HL-60/S4 (cell line): ENCODE measurements around the gene AHCTF1.

Experiments used
- in situ Hi-C: fragments of 300-500 bp; cut with MboI; formaldehyde crosslinking; loops from 2 replicates; pipeline ENCODE4 v1.14.3; 2022; ENCODE audit warnings: low sequenced_read_pairs

AHCTF1 gene

DNA sequence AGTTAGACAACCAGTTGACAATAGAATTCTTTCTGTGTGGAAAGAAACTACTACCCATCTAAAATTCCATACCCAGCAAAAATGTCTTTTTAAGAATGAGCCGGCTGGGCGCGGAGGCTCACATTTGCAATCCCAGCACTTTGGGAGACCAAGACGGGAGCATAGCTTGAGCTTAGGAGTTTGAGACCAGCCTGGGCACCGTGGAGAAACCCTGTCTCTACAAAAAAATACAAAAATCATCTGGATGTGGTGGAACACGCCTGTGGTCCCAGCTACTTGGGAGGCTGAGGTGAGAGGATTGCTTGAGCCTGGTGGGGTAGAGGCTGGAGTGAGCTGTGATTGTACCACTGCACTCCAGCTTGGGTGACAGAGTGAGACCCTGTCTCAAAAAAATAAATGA, 128.4 kb downstream of the AHCTF1 start:
- in situ Hi-C loops = no loop called here

DNA sequence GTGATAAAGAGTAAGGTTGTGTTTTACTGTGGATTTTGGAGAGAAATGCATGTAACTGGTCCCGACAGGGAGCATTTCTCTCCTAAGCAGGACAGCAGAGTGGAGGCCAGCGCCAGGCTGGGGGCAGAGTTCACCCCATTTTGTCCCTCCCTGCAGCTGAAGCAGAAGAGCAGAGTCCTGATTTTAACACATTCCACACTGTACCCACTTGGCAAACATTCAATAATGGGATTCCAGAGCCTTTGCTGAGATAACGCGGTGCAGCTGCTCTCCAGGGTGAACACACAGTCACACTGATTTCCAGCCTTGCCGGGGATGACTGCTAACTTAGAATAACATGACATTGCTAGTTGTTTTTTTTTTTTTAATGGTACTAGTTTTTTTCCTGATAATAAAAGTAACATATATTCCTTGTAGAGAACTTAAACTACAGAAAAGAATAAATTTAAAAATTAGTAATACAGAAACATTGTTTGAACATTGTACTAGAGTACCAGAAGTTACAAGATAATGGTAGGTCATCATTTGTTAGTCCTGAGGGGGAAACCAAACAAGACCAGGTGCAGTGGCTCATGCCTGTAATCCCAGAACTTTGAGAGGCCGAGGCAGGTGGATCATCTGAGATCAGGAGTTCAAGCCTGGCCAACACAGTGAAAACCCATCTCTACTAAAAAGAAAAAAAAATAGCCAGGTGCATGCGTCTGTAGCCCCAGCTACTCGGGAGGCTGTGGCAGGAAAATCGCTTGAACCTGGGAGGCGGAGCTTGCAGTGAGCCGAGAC, 130.3 kb downstream of the AHCTF1 start:
- in situ Hi-C loops = no loop called here

- in situ Hi-C loops = no loop called here
Measured at GRCh38 chr1:246800756-246801155, 131.0 kb downstream of the AHCTF1 start.

DNA sequence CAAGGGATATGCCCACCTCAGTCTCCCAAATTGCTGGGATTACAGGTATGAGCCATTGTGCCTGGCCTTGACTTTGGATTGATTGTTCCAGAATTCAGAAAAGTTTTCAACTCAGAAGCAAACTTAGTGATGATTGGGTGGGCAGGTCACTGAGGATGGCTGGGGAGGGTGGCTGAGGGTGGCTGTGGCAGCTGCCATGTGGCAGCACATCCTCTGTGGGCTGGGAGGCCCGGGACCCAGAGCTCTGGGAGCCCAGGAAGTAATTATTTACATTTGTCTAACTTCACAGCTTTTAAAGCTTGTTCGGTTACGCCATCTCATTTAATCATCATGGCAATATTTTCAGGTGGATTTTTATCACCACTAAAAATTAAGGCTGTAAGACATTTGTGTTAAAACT, 131.4 kb downstream of the AHCTF1 start:
- in situ Hi-C loops = no loop called here

DNA sequence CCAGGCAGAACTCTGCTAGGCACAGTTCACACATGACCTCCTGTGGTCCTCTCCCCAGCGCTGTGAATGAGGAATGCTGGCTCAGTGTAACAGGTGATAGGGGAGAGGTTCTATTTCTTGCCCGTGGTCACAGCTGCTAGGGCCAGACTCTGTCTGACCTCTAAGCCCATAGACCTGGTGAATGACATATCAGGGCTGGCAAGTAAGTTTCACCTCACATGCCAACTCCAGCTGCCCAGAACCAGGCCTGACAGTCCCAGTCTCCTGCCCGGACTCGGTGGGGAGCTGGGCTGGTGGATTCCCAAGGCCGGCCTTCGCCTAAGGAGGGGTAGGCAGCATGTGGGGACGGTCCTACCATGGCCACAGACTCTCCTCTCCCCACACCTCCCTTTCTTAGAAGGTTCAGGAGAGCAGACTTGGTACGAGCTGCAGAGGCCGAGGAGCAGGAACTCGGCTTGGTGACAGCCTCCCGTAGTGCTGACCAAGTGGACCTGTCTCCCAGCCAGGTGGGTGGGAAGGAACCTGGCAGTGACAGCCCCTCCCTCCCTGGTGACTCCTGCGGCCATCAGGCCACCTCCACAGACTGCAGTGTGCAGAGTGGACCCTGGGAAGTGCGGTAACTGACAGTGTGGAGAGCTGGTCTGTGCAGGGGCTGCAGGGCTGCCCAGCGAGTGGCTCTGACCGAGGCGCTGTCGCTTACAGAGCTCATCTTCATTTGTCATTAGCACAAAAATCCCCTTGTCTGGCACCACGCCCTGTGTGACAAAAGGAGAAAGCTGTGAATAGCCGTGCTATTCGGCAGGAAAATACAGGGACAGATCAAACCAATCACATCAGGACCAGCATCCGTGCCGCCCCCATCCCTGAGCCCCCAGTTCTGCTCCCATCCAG, 132.9 kb downstream of the AHCTF1 start:
- in situ Hi-C loops = no loop called here

DNA sequence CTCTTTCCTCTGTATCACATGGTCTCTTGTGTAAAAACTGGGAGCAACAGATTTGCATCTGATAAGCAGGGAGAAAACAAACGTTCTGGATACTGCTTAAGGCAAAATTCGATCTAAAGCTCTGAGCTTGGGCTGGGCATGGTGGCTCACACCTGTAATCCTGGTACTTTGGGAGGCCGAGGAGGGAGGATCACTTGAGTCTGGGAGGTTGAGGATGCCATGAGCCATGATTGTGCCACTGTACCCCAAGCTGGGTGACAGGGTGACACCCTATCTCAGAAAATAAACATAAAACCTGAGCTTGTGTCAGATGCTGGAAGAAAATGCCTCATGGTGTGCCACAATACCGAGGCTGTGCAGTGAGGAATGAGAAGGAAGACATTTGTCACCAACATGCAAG, 133.6 kb downstream of the AHCTF1 start:
- in situ Hi-C loops = no loop called here

- in situ Hi-C loops = no loop called here
Measured at GRCh38 chr1:246797597-246797996, 134.2 kb downstream of the AHCTF1 start.

DNA sequence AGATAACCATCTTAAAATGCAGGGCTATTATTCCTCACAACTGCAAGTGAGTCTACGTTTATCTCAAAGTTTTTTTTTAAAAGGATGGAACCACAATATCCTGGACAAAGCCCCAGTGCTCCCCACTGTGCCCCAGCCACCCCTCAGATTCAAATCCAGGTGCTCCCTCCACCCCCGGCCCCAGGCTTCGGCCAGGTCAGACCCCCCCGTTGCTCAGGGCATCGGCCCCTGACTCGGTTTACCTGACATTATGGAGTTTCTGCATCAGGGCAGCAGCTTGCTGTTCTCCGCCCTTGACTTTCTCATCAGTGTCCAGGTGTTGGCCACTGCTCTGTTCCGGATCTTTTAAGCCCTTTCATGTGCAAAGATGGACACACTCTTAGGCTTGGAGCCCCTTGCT, 134.6 kb downstream of the AHCTF1 start:
- in situ Hi-C loops = no loop called here

GRCh38 chr1:246795906-246796694, 135.6 kb downstream of the AHCTF1 start:
- in situ Hi-C loops = no loop called here

GRCh38 chr1:246794828-246795671, 136.7 kb downstream of the AHCTF1 start:
- in situ Hi-C loops = no loop called here

- in situ Hi-C loops = no loop called here
Measured at GRCh38 chr1:246794048-246794827, 137.5 kb downstream of the AHCTF1 start.

DNA sequence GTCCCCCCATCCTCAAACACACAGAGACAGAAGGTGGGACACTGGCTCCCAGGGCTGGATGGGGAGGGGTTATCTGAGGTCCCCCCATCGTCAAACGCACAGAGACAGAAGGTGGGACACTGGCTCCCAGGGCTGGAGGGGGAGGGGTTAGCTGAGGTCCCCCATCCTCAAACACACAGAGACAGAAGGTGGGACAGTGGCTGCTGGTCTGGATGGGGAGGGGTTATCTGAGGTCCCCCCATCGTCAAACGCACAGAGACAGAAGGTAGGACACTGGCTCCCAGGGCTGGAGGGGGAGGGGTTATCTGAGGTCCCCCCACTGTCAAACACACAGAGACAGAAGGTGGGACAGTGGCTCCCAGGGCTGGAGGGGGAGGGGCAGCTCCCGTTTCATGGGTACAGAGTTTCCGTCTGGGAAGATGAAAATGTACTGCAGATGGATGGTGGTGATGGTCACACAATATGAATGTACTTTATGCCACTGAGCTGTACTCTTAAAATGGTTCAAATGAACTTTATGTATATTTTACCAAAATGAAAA, 138.3 kb downstream of the AHCTF1 start:
- in situ Hi-C loops = no loop called here

GRCh38 chr1:246792603-246793002, 139.1 kb downstream of the AHCTF1 start:
- in situ Hi-C loops = no loop called here

- in situ Hi-C loops = no loop called here
Measured at GRCh38 chr1:246791303-246791918, 140.3 kb downstream of the AHCTF1 start.

- in situ Hi-C loops = no loop called here
Measured at GRCh38 chr1:246790833-246791232, 140.9 kb downstream of the AHCTF1 start.

DNA sequence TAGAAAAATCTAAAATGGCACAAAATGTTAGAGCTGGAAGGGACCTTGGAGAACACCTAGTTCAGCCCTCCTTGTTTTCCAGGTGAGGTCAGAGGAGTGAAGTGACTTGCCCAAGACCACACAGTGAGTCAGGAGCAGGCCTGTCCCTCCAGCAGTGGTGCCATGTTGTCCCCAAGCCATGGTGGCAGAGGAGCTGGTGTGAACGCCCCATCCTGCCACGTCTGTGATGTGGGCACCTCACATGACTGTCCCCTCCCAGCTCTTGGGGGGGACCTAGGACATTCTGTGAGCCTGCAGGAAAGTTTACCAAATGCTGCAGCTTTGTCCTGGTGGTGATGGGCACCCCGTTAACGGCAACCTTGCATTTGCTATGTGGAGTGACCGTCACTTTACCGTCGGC, 141.4 kb downstream of the AHCTF1 start:
- in situ Hi-C loops = no loop called here

DNA sequence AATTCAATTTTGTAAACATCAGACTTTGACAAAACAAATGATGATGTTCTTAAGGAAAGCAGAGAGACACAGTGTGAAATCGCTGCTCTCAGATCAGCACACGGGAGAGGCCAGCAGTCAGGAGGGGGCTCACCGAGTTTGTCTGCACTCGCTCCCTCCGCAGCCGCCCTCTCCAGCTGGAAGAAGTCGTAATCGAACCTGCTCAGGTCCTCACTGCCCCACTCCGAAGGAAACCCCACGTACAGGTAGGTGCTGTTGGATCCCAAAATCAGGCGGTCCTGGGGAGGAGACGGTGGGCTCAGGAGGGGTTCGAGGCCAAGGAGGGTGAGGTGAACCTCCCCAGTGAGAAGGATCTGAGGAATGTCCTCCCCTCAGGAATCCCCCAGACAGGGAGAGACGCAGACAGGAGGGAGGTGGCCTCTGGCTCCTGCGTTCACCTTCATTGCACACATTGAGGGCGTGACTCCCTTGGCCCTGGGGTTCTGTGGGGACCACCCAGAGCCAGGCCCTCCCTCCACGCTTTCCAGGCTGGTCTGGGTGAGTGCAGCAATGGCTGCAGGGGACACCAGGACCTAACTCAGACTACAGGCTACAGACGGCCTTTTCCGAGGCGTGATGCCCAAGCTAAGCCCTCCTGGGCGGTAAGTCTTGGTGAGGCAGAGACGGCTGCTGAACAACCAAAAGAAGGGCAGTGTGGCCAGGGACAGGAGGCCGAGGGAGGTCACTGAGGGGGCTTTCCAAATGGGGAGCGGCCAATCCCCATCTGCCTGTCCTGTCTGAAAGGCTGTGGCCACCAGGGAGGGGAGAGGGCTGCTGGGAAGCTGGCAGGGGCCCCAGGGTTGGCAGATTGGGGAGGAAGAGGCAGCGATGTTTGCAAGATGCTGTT, 142.1 kb downstream of the AHCTF1 start:
- in situ Hi-C loops = no loop called here
